ENCODE results near the gene PDE6B.
"Not testable (repeated sequence)": the region's sequence is repeated elsewhere in the genome, so short reads cannot be mapped to it uniquely, and the experiment has no call there.

The PDE6B gene

GRCh38 chr4:637536-638280 is 12.3 kb downstream of the PDE6B start:
- DNase-seq, result no peak

GRCh38 chr4:642366-642765 is 17.0 kb downstream of the PDE6B start:
- not testable (repeated sequence) for DNase-seq

DNA sequence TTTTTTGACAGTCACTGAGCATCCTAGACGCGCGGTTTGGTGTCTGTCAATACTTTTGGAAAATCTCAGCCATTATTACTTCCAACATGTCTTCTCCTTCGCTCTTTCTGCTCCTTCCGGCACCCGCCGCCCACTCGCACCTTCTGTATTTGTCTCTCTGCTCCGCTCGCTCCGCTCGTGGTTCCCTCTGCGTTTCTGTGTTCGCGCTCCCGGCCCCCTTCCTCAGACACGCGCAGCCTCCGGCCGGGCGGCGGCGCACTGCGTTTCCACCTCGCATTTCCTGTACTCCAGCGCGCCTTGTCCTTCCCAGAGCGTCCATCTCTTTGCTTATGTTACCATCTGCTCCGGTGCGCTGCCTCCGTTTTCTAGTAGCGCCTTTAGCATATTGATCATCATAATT is 21.1 kb downstream of the PDE6B start:
- DNase-seq, result no peak

DNA sequence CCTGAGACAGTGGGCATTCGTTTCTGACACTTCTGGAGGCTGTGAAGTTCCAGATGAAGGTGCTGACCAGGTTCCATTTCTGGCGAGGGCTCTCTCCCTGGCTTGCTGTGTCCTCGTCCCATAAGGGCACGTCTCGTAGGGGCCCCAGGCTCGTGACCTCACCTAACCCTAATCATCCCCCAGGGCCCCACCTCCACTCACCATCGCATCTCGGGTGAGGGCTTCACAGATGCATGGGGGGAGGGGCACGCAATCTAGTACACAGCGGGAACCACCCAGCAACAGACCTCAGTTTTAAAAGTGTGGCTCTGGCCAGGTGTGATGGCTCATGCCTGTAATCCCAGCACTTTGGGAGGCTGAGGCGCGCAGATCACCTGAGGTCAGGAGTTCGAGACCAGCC is 22.1 kb downstream of the PDE6B start:
- no peak for DNase-seq

GRCh38 chr4:648579-649292 is 23.4 kb downstream of the PDE6B start:
- no peak for DNase-seq

GRCh38 chr4:649293-649625 is 23.9 kb downstream of the PDE6B start:
- no peak for DNase-seq

- no peak for DNase-seq
Measured at GRCh38 chr4:649751-650310, 24.5 kb downstream of the PDE6B start.

DNA sequence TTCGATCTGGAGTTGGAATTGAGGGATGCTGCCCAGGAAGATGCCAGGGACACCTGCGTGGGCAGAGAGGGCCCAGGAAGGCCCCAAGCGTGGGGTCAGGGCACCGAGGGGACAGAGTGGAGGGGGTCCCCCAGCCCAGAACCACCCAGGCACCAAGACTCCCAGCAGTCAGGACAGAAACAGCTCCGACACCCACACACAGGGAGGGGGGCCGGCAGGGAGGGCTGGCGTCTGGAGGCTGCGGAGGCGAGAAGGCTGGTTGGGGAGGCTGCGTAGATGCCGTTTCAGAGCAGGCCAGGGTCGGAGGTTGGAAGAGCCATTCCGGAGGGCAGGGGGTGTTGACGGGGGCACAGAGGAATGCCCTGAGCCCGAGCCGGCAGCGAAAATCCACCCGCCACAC is 25.1 kb downstream of the PDE6B start:
- DNase-seq, result no peak

GRCh38 chr4:650951-651883 is 25.8 kb downstream of the PDE6B start:
- DNase-seq, result no peak

DNA sequence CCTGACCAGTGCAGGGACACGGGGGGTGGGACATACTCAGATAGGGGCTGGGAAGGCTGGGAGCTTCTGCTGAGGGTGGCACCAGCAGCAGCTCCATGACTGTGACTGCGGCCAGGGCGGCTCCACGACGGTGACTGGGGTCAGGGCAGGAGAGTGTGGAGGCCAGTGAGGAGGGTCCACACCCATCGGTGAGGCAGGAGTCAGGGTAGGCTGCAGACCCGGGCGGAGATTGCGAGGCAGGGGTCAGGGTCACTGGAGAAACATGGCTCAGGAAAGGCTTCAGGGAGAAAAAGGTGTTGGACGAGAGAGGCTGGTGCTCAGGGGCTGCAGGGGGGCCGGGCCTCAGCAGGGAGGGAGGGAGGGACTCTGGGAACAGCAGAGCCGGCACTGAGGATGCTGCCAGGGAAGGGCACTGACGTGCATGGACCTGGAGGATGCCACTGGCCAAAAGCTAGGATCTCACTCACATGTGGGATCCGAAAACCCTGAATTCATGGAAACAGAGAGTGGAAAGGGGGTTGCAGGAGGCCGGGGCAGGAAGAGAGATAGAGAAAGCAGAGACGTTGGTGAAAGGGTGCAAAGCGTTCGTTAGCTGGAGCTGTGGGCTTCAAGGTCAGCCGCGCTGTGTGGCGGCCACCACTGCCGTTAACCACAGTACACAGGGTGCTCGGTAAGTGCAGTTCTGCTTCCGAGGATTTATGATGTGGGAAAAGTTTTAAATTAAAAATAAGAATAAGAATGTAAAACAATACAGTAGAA is 26.7 kb downstream of the PDE6B start:
- DNase-seq, result no peak

GRCh38 chr4:653080-653821 is 27.9 kb downstream of the PDE6B start:
- DNase-seq, result no peak

DNA sequence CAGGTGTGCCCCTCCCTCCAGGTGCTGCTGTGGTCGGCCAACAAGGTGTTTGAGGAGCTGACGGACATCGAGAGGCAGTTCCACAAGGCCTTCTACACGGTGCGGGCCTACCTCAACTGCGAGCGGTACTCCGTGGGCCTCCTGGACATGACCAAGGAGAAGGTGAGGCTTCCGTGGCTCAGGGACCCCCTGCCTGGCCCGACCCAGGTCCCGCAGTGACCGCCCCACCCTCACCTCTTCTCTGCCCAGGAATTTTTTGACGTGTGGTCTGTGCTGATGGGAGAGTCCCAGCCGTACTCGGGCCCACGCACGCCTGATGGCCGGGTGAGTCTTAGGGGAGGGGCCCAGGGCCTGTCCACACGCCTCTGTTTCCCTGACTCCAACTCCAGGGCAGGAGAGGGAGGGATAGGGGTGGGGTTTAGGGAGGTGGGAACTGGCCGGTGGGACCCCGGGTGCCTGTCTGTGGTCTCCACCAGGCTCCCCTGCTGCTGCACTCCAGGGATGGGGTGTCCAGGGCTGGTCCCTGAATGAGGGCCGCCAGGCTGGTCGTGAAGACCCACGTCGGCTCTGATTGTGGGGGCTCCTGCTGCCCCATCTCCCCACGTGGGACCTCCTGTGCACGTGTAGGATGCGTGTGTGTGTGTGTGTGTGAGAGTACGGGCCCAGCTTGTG is 28.6 kb downstream of the PDE6B start:
- DNase-seq, result no peak

DNA sequence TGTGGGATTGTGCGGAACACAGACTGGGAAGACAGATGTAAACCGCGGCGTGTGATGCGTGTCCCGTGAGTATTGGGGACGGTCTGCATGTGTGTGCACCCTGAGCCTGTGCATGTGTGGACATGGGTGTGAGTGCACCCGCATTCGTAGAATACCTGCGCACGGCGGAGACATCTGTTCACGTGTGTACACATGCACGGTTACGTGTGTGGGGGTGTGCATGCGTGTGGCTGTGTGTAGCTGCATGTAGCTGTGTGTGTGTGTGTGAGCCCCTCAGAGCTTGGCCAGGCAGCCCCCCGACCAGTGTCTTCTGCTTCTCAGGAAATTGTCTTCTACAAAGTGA is 29.1 kb downstream of the PDE6B start:
- no peak for DNase-seq

DNA sequence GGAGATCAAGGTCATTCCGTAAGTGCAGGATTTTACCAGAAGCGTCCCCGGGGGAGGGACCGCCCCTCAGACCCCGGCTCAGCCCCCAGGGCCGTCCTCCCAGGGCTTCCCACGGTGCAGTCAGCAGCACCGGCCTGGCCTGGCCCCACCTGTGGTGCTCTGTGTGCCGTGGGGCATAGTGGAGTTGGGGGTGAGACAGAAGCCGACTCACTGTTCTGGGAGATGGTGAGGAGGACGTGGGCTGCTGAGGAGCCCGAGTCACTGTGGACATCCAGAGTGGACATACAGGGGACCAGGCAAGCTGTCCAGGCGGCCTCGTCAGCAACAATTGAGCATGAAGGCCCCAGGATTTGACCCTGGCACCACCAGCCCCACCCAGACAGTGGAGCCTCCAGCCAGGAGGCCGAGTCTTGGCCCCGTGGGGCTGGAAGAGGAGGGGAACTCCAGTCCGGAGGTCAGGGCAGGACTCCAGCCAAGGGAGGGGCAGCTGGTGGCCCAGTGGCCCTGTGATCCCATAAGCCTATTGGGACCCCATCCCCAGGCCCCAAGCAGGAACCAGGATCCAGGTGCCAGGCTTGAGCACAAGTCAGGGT is 29.6 kb downstream of the PDE6B start:
- DNase-seq, result no peak

DNA sequence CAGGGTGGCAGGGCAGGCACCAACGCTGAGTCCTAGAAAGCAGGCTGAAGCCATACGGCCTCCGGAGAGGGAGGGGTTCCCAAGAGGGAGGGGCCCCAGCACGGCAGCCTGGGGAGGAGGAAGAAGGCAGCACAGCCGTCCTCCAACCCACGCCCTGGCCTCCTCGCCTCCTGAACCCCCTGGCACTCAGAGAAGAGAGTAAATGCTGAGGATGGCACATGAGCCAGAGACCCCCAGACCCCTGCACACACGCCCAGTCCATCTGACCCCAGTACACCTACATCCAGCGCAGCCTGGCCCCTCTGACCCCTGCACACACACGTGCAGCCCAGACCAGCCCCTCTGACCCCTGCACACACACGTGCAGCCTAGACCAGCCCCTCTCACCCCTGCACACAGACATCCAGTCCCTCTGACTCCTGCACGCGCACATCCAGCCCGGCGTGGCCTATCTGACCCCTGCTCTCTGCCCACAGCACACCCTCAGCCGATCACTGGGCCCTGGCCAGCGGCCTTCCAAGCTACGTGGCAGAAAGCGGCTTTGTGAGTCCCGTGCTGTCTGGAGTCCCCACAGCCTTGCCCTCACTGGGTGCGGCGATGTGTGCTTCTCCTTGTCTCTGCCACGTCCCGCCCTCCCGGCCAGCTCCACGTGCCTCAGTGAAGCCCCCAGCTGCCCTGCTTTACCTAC is 30.2 kb downstream of the PDE6B start:
- no peak for DNase-seq

DNA sequence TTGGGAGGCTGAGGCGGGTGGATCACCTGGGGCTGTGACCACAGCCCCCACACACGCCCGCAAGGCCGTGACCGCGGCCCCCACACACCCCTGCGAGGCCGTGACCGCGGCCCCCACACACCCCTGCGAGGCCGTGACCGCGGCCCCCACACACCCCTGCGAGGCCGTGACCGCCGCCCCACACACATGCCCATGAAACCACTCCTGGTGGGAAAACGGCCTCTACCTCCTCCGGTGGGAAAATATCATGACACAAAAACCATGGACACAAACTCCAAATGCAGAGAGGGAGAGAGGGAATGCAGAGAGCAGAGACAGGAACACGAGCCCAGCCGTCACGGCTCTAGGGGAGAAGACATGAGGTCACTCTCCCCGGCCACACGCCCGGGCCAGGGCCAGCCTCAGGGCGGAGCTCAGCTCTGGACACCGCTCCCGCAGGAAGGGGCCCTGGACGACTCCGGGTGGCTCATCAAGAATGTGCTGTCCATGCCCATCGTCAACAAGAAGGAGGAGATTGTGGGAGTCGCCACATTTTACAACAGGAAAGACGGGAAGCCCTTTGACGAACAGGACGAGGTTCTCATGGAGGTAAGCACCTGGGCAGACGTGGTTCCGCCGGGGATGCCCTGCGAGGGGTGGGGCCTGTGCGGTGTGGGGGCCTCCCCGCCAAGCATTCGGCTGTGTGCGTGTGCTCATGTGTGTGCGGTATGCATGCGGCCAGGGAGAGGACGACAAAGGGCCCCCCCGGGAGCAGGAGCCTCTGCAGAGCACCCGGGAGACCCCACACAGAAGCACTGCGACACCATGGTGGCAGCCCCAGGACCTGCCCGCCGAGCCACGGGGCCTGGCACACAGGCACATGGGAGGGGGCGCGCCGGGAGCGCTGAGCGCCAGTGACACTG is 31.3 kb downstream of the PDE6B start:
- no peak for DNase-seq

GRCh38 chr4:657338-657833 is 32.0 kb downstream of the PDE6B start:
- DNase-seq, result no peak

- no peak for DNase-seq
Measured at GRCh38 chr4:657834-658667, 32.7 kb downstream of the PDE6B start.
